HepG2 (cell line): ENCODE measurements around the gene KRTAP5-10. TPM values are rescaled to one million over a fixed set of nuclear protein-coding genes. Genes with fewer than 3 reads are reported as not detected.

Experiments
- NCOR1 ChIP-seq: fragments of 200-600 bp; sonication (generic); IDR thresholded peaks from 2 replicates; pipeline ENCODE4 v1.7.0; 2017; ENCODE audit warnings: antibody characterized with exemption, low read length, borderline replicate concordance
- NONO ChIP-seq, 2 experiments: fragments of 450-650 bp in 1 of 2; sonication (generic) in 1 of 2; formaldehyde crosslinking in 1 of 2; IDR thresholded peaks in 1 of 2; conservative IDR thresholded peaks in 1 of 2; 2 replicates each; pipeline versions ENCODE4 v1.6.1 to v1.8.0; 2017 to 2022; ENCODE audit warnings: mild to moderate bottlenecking in 1 of 2, missing genetic modification reagents in 1 of 2, moderate library complexity in 1 of 2
- SOX6 ChIP-seq, 2 experiments: fragments of 450-650 bp in 1 of 2; sonication (generic) in 1 of 2; formaldehyde crosslinking in 1 of 2; IDR thresholded peaks; 2 replicates each; pipeline versions ENCODE4 v1.4.0 to v1.6.1; 2017 to 2020; ENCODE audit warnings: antibody characterized with exemption in 1 of 2, mild to moderate bottlenecking in 1 of 2, missing genetic modification reagents in 1 of 2
- STAG1 ChIP-seq: sonication (generic); formaldehyde crosslinking; IDR thresholded peaks from 2 replicates; pipeline ENCODE4 v1.4.0; 2020; ENCODE audit warnings: missing genetic modification reagents
- TBX3 ChIP-seq: fragments of 450-650 bp; IDR thresholded peaks from 2 replicates; pipeline ENCODE4 v1.6.1; 2017; ENCODE audit warnings: antibody characterized with exemption, mild to moderate bottlenecking, inconsistent platforms, borderline replicate concordance
- ZFP62 ChIP-seq: sonication (generic); formaldehyde crosslinking; IDR thresholded peaks from 2 replicates; pipeline ENCODE4 v1.4.0; 2020; ENCODE audit warnings: missing genetic modification reagents
- ZMYM4 ChIP-seq: sonication (generic); formaldehyde crosslinking; IDR thresholded peaks from 2 replicates; pipeline ENCODE4 v1.8.1; 2023; ENCODE audit warnings: mild to moderate bottlenecking, missing genetic modification reagents
- ZNF569 ChIP-seq: sonication (generic); formaldehyde crosslinking; IDR thresholded peaks from 2 replicates; pipeline ENCODE4 v1.5.0; 2020; ENCODE audit warnings: mild to moderate bottlenecking, missing genetic modification reagents, moderate library complexity, borderline replicate concordance
- polyA plus RNA-seq, 8 experiments: library from polyadenylated mRNA; depleted of rRNA in 3 of 8; stranded (reverse) in 7 of 8; unstranded in 1 of 8; fragments of >200 nt; fragmentation: Illumina TruSeq in 4 of 8; extraction: Trizol in 4 of 8; gene quantifications; 2 replicates each; pipeline versions ENCODE4 v1.2.1 to v1.2.3, GENCODE V29; 2011 to 2016; ENCODE audit warnings: low read depth in 4 of 8, missing spikeins in 1 of 8, mixed read lengths in 1 of 8; ENCODE audit not compliant: insufficient read depth in 1 of 8
- total RNA-seq, 5 experiments: library from RNA; depleted of rRNA; stranded (reverse); fragments of >200 nt; fragmentation: Illumina TruSeq; extraction: Trizol; gene quantifications; 2 replicates each; pipeline ENCODE4 v1.2.3, GENCODE V29; 2016; ENCODE audit warnings: low read depth in 1 of 5
- TF ChIP-seq, protein P1 (sequence below): sonication (generic); formaldehyde crosslinking; IDR thresholded peaks from 2 replicates; pipeline ENCODE4 v1.5.1; 2020; ENCODE audit warnings: mild to moderate bottlenecking, moderate library complexity, missing genetic modification reagents
- TF ChIP-seq, protein P2 (sequence below): sonication (generic); formaldehyde crosslinking; IDR thresholded peaks from 2 replicates; pipeline ENCODE4 v1.4.0; 2020; ENCODE audit warnings: missing genetic modification reagents
- TF ChIP-seq, protein P3 (sequence below), 2 experiments: sonication (generic) in 1 of 2; formaldehyde crosslinking in 1 of 2; IDR thresholded peaks; 2 replicates each; pipeline versions ENCODE4 v1.4.0 to v1.6.1; 2018 to 2020; ENCODE audit warnings: missing genetic modification reagents in 2 of 2, borderline replicate concordance in 1 of 2, low read depth in 1 of 2, mild to moderate bottlenecking in 1 of 2, missing biosample characterization in 1 of 2

KRTAP5-10 gene
- total and polyA plus RNA-seq, 2 of the 13 experiments (the other 11 are each of a cell fraction or from before 2014, with no cell fraction given): not detected

DNA sequence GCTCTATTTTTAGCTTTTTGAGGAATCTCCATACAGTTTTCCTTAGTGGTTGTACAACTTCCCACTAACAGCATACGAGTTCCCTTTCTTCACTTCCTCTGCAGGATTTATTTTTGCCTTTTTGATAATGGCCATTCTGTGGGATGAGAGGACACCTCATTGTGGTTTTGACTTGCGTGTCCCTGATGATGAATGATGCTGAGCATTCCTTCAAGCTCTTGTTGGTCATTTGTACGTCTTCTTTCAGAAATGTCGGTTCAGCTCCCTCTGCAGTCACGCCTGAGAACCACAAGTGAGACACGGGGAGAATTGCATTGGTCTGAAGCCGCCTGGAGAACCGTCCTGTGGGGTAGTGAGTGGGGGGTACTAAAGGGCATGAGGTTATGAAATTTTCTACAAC lies 2.0 kb upstream of the KRTAP5-10 start (continued):
- TF ChIP-seq, protein P1, sequence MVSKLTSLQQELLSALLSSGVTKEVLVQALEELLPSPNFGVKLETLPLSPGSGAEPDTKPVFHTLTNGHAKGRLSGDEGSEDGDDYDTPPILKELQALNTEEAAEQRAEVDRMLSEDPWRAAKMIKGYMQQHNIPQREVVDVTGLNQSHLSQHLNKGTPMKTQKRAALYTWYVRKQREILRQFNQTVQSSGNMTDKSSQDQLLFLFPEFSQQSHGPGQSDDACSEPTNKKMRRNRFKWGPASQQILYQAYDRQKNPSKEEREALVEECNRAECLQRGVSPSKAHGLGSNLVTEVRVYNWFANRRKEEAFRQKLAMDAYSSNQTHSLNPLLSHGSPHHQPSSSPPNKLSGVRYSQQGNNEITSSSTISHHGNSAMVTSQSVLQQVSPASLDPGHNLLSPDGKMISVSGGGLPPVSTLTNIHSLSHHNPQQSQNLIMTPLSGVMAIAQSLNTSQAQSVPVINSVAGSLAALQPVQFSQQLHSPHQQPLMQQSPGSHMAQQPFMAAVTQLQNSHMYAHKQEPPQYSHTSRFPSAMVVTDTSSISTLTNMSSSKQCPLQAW: 0 out of 2 replicates have a peak, but pooled peaks have one; percentile 25
- TF ChIP-seq SOX6 (IDR thresholded peaks at IDR 0.05) (no peak), SOX6 (CRISPR knock-in tag; IDR thresholded peaks at IDR 0.05) (peak; percentile 20; the same call in 1 of the 2 replicates), TBX3 (no peak), NCOR1 (no peak), ZNF569 (CRISPR knock-in tag) (no peak), STAG1 (CRISPR knock-in tag) (peak; percentile 87), NONO (IDR thresholded peaks at IDR 0.05) (no peak), NONO (CRISPR knock-in tag; conservative IDR thresholded peaks at IDR 0.05) (0 out of 2 replicates have a peak, but pooled peaks have one; percentile 42), ZFP62 (CRISPR knock-in tag) (no peak), ZMYM4 (no peak)
- TF ChIP-seq, protein P2, sequence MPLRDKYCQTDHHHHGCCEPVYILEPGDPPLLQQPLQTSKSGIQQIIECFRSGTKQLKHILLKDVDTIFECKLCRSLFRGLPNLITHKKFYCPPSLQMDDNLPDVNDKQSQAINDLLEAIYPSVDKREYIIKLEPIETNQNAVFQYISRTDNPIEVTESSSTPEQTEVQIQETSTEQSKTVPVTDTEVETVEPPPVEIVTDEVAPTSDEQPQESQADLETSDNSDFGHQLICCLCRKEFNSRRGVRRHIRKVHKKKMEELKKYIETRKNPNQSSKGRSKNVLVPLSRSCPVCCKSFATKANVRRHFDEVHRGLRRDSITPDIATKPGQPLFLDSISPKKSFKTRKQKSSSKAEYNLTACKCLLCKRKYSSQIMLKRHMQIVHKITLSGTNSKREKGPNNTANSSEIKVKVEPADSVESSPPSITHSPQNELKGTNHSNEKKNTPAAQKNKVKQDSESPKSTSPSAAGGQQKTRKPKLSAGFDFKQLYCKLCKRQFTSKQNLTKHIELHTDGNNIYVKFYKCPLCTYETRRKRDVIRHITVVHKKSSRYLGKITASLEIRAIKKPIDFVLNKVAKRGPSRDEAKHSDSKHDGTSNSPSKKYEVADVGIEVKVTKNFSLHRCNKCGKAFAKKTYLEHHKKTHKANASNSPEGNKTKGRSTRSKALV (CRISPR knock-in tag): no peak
- TF ChIP-seq, protein P3, sequence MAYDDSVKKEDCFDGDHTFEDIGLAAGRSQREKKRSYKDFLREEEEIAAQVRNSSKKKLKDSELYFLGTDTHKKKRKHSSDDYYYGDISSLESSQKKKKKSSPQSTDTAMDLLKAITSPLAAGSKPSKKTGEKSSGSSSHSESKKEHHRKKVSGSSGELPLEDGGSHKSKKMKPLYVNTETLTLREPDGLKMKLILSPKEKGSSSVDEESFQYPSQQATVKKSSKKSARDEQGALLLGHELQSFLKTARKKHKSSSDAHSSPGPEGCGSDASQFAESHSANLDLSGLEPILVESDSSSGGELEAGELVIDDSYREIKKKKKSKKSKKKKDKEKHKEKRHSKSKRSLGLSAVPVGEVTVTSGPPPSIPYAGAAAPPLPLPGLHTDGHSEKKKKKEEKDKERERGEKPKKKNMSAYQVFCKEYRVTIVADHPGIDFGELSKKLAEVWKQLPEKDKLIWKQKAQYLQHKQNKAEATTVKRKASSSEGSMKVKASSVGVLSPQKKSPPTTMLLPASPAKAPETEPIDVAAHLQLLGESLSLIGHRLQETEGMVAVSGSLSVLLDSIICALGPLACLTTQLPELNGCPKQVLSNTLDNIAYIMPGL (CRISPR knock-in tag; IDR thresholded peaks at IDR 0.05; ENCODE audit: borderline replicate concordance in 1 of 2, low read depth in 1 of 2): 0 out of 4 replicates have a peak, but pooled peaks of 1 of the 2 experiments have one; percentile 23
